DND-41 (cell line): Measurements from ENCODE around the gene TADA2B.

Experiments
- EZH2 ChIP-seq: IDR thresholded peaks from 3 replicates; pipeline ENCODE4 v1.6.1; 2012; ENCODE audit warnings: borderline replicate concordance, low read depth, mild to moderate bottlenecking, moderate library complexity, low read length, inconsistent platforms; ENCODE audit not compliant: severe bottlenecking
- TF ChIP-seq, protein P1 (sequence below): IDR thresholded peaks from 2 replicates; pipeline ENCODE4 v1.5.1; 2012; ENCODE audit warnings: borderline replicate concordance, low read length, moderate library complexity, mild to moderate bottlenecking; ENCODE audit not compliant: poor library complexity, severe bottlenecking; ENCODE audit errors: extremely low read depth

- TF ChIP-seq, protein P1, sequence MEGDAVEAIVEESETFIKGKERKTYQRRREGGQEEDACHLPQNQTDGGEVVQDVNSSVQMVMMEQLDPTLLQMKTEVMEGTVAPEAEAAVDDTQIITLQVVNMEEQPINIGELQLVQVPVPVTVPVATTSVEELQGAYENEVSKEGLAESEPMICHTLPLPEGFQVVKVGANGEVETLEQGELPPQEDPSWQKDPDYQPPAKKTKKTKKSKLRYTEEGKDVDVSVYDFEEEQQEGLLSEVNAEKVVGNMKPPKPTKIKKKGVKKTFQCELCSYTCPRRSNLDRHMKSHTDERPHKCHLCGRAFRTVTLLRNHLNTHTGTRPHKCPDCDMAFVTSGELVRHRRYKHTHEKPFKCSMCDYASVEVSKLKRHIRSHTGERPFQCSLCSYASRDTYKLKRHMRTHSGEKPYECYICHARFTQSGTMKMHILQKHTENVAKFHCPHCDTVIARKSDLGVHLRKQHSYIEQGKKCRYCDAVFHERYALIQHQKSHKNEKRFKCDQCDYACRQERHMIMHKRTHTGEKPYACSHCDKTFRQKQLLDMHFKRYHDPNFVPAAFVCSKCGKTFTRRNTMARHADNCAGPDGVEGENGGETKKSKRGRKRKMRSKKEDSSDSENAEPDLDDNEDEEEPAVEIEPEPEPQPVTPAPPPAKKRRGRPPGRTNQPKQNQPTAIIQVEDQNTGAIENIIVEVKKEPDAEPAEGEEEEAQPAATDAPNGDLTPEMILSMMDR, result no peak
- no peak for TF ChIP-seq EZH2
These were observed 25.6 kb upstream of the TADA2B start for GRCh38 chr4:7017446-7018048.
